K562 (cell line): Measurements from ENCODE around the gene CD70. TPM values are rescaled to one million over a fixed set of nuclear protein-coding genes. Genes with fewer than 3 reads are reported as not detected.

Experiments used
- ARID2 ChIP-seq: fragments of 450-650 bp; IDR thresholded peaks from 2 replicates; pipeline ENCODE4 v1.6.1; 2017; ENCODE audit warnings: antibody characterized with exemption, mild to moderate bottlenecking
- GATA2 ChIP-seq: sonication (generic); formaldehyde crosslinking; IDR thresholded peaks from 2 replicates; pipeline ENCODE4 v1.4.0; 2020; ENCODE audit warnings: mild to moderate bottlenecking, missing genetic modification reagents
- NBN ChIP-seq: fragments of 450-650 bp; IDR thresholded peaks from 2 replicates; pipeline ENCODE4 v1.6.1; 2016; ENCODE audit warnings: low read depth, mild to moderate bottlenecking
- RB1 ChIP-seq: fragments of 450-650 bp; IDR thresholded peaks from 2 replicates; pipeline ENCODE4 v1.6.1; 2017; ENCODE audit warnings: low read depth, mild to moderate bottlenecking
- YY1 ChIP-seq, 3 experiments: IDR thresholded peaks; 2 replicates each; pipeline ENCODE4 v1.6.1; 2011; ENCODE audit warnings: low read length in 2 of 3, mild to moderate bottlenecking in 2 of 3, moderate library complexity in 2 of 3, borderline replicate concordance in 1 of 3, control low read depth in 1 of 3, low read depth in 1 of 3; ENCODE audit not compliant: insufficient read depth in 3 of 3, insufficient replicate concordance in 2 of 3, control insufficient read depth in 1 of 3, insufficient read length in 1 of 3; ENCODE audit errors: extremely low read depth in 1 of 3
- ZNF445 ChIP-seq: fragments of 250-450 bp; sonication (Bioruptor Pico); IDR thresholded peaks from 2 replicates; pipeline ENCODE4 v1.4.0; 2020; ENCODE audit warnings: low read depth, mild to moderate bottlenecking, moderate library complexity
- ZNF699 ChIP-seq: fragments of 250-450 bp; sonication (Bioruptor Pico); IDR thresholded peaks from 2 replicates; pipeline ENCODE4 v1.8.0; 2021; ENCODE audit warnings: mild to moderate bottlenecking, moderate library complexity; ENCODE audit not compliant: insufficient replicate concordance
- polyA plus RNA-seq, 8 experiments: library from polyadenylated mRNA; depleted of rRNA in 4 of 8; stranded (reverse) in 5 of 8; unstranded in 3 of 8; fragments of >200 nt; fragmentation: Nextera tagmentation in 2 of 8; fragmentation: Illumina TruSeq in 1 of 8; extraction: Ambion mirVana in 2 of 8; extraction: Trizol in 1 of 8; gene quantifications; 2 replicates each; pipeline versions ENCODE4 v1.2.1 to v1.2.3, GENCODE V29; 2011 to 2014; ENCODE audit warnings: inconsistent platforms in 1 of 8, missing spikeins in 1 of 8
- total RNA-seq, 7 experiments: library from RNA; depleted of rRNA in 6 of 7; stranded (reverse); fragments of >200 nt in 6 of 7; fragmentation: Illumina TruSeq in 2 of 7; extraction: Trizol in 2 of 7; gene quantifications; 2 replicates each; pipeline versions ENCODE4 v1.2.1 to v1.2.3, GENCODE V29; 2011 to 2021; ENCODE audit warnings: low replicate concordance in 1 of 7
- TF ChIP-seq, protein P1 (sequence below): sonication (generic); formaldehyde crosslinking; IDR thresholded peaks from 2 replicates; pipeline ENCODE4 v1.8.0; 2023; ENCODE audit warnings: mild to moderate bottlenecking, missing genetic modification reagents
- TF ChIP-seq, protein P2 (sequence below), 2 experiments: fragments of 450-650 bp; IDR thresholded peaks; 2 replicates each; pipeline ENCODE4 v1.6.1; 2016

CD70 gene
- total and polyA plus RNA-seq, 9 of the 15 experiments (the other 6 are each of a cell fraction or from before 2014, with no cell fraction given), result 0.06 to 0.58 (median 0.33) TPM; not detected in 4

DNA sequence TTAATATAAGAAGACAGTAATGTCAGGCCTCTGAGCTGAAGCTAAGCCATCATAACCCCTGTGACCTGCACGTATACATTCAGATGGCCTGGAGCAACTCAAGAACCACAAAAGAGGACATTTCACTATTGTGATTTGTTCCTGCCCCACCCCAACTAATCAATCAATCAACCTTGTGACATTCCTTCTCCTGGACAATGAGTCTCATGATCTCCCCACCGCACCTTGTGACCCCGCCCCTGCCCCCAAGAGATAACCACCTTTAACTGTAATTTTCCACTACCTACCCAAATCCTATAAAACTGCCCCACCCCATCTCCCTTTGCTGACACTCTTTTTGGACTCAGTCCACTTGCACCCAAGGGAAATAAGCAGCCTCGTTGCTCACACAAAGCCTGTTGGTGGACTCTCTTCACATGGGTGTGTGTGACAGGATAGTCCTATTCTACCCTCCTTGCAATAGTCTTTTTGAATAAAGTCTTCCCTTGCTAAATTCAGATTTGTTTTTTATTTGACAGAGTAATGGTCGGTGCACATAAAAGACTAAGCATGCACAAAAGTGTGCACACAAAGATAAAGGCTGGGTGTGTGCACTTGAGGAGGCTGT, 14.0 kb downstream of the CD70 start (continued):
- TF ChIP-seq, protein P1, sequence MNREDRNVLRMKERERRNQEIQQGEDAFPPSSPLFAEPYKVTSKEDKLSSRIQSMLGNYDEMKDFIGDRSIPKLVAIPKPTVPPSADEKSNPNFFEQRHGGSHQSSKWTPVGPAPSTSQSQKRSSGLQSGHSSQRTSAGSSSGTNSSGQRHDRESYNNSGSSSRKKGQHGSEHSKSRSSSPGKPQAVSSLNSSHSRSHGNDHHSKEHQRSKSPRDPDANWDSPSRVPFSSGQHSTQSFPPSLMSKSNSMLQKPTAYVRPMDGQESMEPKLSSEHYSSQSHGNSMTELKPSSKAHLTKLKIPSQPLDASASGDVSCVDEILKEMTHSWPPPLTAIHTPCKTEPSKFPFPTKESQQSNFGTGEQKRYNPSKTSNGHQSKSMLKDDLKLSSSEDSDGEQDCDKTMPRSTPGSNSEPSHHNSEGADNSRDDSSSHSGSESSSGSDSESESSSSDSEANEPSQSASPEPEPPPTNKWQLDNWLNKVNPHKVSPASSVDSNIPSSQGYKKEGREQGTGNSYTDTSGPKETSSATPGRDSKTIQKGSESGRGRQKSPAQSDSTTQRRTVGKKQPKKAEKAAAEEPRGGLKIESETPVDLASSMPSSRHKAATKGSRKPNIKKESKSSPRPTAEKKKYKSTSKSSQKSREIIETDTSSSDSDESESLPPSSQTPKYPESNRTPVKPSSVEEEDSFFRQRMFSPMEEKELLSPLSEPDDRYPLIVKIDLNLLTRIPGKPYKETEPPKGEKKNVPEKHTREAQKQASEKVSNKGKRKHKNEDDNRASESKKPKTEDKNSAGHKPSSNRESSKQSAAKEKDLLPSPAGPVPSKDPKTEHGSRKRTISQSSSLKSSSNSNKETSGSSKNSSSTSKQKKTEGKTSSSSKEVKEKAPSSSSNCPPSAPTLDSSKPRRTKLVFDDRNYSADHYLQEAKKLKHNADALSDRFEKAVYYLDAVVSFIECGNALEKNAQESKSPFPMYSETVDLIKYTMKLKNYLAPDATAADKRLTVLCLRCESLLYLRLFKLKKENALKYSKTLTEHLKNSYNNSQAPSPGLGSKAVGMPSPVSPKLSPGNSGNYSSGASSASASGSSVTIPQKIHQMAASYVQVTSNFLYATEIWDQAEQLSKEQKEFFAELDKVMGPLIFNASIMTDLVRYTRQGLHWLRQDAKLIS (CRISPR knock-in tag), result no peak
- TF ChIP-seq, protein P2, sequence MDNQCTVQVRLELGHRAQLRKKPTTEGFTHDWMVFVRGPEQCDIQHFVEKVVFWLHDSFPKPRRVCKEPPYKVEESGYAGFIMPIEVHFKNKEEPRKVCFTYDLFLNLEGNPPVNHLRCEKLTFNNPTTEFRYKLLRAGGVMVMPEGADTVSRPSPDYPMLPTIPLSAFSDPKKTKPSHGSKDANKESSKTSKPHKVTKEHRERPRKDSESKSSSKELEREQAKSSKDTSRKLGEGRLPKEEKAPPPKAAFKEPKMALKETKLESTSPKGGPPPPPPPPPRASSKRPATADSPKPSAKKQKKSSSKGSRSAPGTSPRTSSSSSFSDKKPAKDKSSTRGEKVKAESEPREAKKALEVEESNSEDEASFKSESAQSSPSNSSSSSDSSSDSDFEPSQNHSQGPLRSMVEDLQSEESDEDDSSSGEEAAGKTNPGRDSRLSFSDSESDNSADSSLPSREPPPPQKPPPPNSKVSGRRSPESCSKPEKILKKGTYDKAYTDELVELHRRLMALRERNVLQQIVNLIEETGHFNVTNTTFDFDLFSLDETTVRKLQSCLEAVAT (IDR thresholded peaks at IDR 0.05), result no peak
- TF ChIP-seq ZNF445 (CRISPR knock-in tag) (no peak), YY1 (IDR thresholded peaks at IDR 0.05; ENCODE audit: borderline replicate concordance in 1 of 3, control insufficient read depth in 1 of 3, extremely low read depth in 1 of 3, insufficient read depth in 3 of 3, insufficient read length in 1 of 3, insufficient replicate concordance in 2 of 3, low read depth in 1 of 3, low read length in 2 of 3) (no peak), RB1 (no peak), NBN (no peak), GATA2 (CRISPR knock-in tag) (peak; percentile 67), ARID2 (no peak), ZNF699 (CRISPR knock-in tag) (no peak)
